ENCODE measurements around the gene SMYD5.
A peak's percentile ranks its signal among the peaks of the same experiment; 100 is the strongest.

The SMYD5 gene

GRCh38 chr2:73223821-73224220 is 9.8 kb downstream of the SMYD5 start:
- H3K4me1 Mint-ChIP-seq (ENCODE audit: low read depth), result no peaks in the 10 kb centered on the region
- no peaks in the 10 kb centered on the region for H3K27me3 Mint-ChIP-seq
- H3K4me3 Mint-ChIP-seq, result no peak overlapping the region
- no peaks in the 10 kb centered on the region for H3K9me3 Mint-ChIP-seq
- peaks cover 14% of the 10 kb centered on the region for H3K36me3 Mint-ChIP-seq (ENCODE audit: low read depth)
- no peak overlapping the region for H3K27ac Mint-ChIP-seq

- H3K9me3 Mint-ChIP-seq, result no peaks in the 10 kb centered on the region
- H3K27me3 Mint-ChIP-seq, result no peaks in the 10 kb centered on the region
- peaks cover 18% of the 10 kb centered on the region for H3K36me3 Mint-ChIP-seq (ENCODE audit: low read depth)
- H3K4me1 Mint-ChIP-seq (ENCODE audit: low read depth), result no peaks in the 10 kb centered on the region
- no peak overlapping the region for H3K27ac Mint-ChIP-seq
- no peak overlapping the region for H3K4me3 Mint-ChIP-seq
These were observed 11.7 kb downstream of the SMYD5 start for GRCh38 chr2:73225513-73226360.

- Mint-ChIP-seq H3K36me3 (ENCODE audit: low read depth) (peaks cover 12% of the 10 kb centered on the region), H3K4me1 (ENCODE audit: low read depth) (no peaks in the 10 kb centered on the region), H3K27ac (no peak overlapping the region), H3K4me3 (no peak overlapping the region), H3K27me3 (no peaks in the 10 kb centered on the region), H3K9me3 (no peaks in the 10 kb centered on the region)
These were observed 13.0 kb downstream of the SMYD5 start for GRCh38 chr2:73227086-73227485.

- Mint-ChIP-seq H3K27ac (no peak overlapping the region), H3K4me3 (no peak overlapping the region), H3K27me3 (no peaks in the 10 kb centered on the region), H3K36me3 (ENCODE audit: low read depth) (peaks cover 5% of the 10 kb centered on the region), H3K4me1 (ENCODE audit: low read depth) (peaks cover 6% of the 10 kb centered on the region), H3K9me3 (no peaks in the 10 kb centered on the region)
These were observed 14.6 kb downstream of the SMYD5 start for GRCh38 chr2:73228631-73229030.

GRCh38 chr2:73232403-73233153 is 18.5 kb downstream of the SMYD5 start:
- Mint-ChIP-seq H3K4me1 (ENCODE audit: low read depth) (peaks cover 29% of the 10 kb centered on the region), H3K4me3 (peak overlapping the region; percentile 93), H3K27me3 (no peaks in the 10 kb centered on the region), H3K36me3 (ENCODE audit: low read depth) (peaks cover 33% of the 10 kb centered on the region), H3K9me3 (no peaks in the 10 kb centered on the region), H3K27ac (peak overlapping the region; percentile 96)

- H3K4me3 Mint-ChIP-seq, result peak within 1 kb of the TSS; percentile 93
- H3K27me3 Mint-ChIP-seq, result no peaks in the 10 kb centered on the region
- peak within 1 kb of the TSS; percentile 96 for H3K27ac Mint-ChIP-seq
- no peaks in the 10 kb centered on the region for H3K9me3 Mint-ChIP-seq
- H3K36me3 Mint-ChIP-seq (ENCODE audit: low read depth), result peaks cover 36% of the 10 kb centered on the region
- H3K4me1 Mint-ChIP-seq (ENCODE audit: low read depth), result peaks cover 33% of the 10 kb centered on the region
These were observed 19.3 kb downstream of the SMYD5 start, which contains the start of gene PRADC1 for GRCh38 chr2:73233154-73233931. PRADC1 (minus strand) TSS chr2:73233239; CDS start chr2:73233160, 79 bp downstream.

GRCh38 chr2:73233932-73234832 is 20.1 kb downstream of the SMYD5 start, which contains the start of gene CCT7:
CCT7 (plus strand) TSS chr2:73234308; CDS start chr2:73234379, 71 bp downstream.
- Mint-ChIP-seq H3K27me3 (no peaks in the 10 kb centered on the region), H3K4me1 (ENCODE audit: low read depth) (peaks cover 42% of the 10 kb centered on the region), H3K36me3 (ENCODE audit: low read depth) (peaks cover 40% of the 10 kb centered on the region), H3K27ac (peak within 1 kb of the TSS; percentile 96), H3K9me3 (no peaks in the 10 kb centered on the region), H3K4me3 (peak within 1 kb of the TSS; percentile 93)

- no peaks in the 10 kb centered on the region for H3K9me3 Mint-ChIP-seq
- H3K27me3 Mint-ChIP-seq, result no peaks in the 10 kb centered on the region
- H3K36me3 Mint-ChIP-seq (ENCODE audit: low read depth), result peaks cover 50% of the 10 kb centered on the region
- peak overlapping the region; percentile 93 for H3K4me3 Mint-ChIP-seq
- peaks cover 47% of the 10 kb centered on the region for H3K4me1 Mint-ChIP-seq (ENCODE audit: low read depth)
- peak overlapping the region; percentile 96 for H3K27ac Mint-ChIP-seq
These were observed 21.4 kb downstream of the SMYD5 start for GRCh38 chr2:73235315-73236028.

GRCh38 chr2:73237168-73237567 is 23.1 kb downstream of the SMYD5 start:
- Mint-ChIP-seq H3K4me3 (peak overlapping the region; percentile 93), H3K4me1 (ENCODE audit: low read depth) (peaks cover 47% of the 10 kb centered on the region), H3K27ac (peak overlapping the region; percentile 71), H3K9me3 (no peaks in the 10 kb centered on the region), H3K36me3 (ENCODE audit: low read depth) (peaks cover 56% of the 10 kb centered on the region), H3K27me3 (no peaks in the 10 kb centered on the region)

- Mint-ChIP-seq H3K4me1 (ENCODE audit: low read depth) (peaks cover 42% of the 10 kb centered on the region), H3K27ac (peak overlapping the region; percentile 76)
These were observed 24.1 kb downstream of the SMYD5 start for GRCh38 chr2:73238149-73238548.

GRCh38 chr2:73238976-73239375 is 24.9 kb downstream of the SMYD5 start:
- Mint-ChIP-seq H3K9me3 (no peaks in the 10 kb centered on the region), H3K27ac (peak overlapping the region; percentile 76), H3K36me3 (ENCODE audit: low read depth) (peaks cover 71% of the 10 kb centered on the region)

More at GRCh38 chr2:73238149-73238548, 24.1 kb downstream of the SMYD5 start:
- no peaks in the 10 kb centered on the region for H3K9me3 Mint-ChIP-seq
- H3K27me3 Mint-ChIP-seq, result no peaks in the 10 kb centered on the region
- H3K36me3 Mint-ChIP-seq (ENCODE audit: low read depth), result peaks cover 64% of the 10 kb centered on the region
- H3K4me3 Mint-ChIP-seq, result peak overlapping the region; percentile 33

GRCh38 chr2:73239776-73240175 is 25.7 kb downstream of the SMYD5 start:
- Mint-ChIP-seq H3K4me1 (ENCODE audit: low read depth) (peaks cover 48% of the 10 kb centered on the region), H3K27ac (peak overlapping the region; percentile 21), H3K27me3 (no peaks in the 10 kb centered on the region), H3K4me3 (peak overlapping the region; percentile 8), H3K36me3 (ENCODE audit: low read depth) (peaks cover 77% of the 10 kb centered on the region), H3K9me3 (no peaks in the 10 kb centered on the region)

More at GRCh38 chr2:73238976-73239375, 24.9 kb downstream of the SMYD5 start:
- Mint-ChIP-seq H3K27me3 (no peaks in the 10 kb centered on the region), H3K4me1 (ENCODE audit: low read depth) (peaks cover 42% of the 10 kb centered on the region), H3K4me3 (peak overlapping the region; percentile 8)

- H3K36me3 Mint-ChIP-seq (ENCODE audit: low read depth), result peaks cover 81% of the 10 kb centered on the region
These were observed 30.0 kb downstream of the SMYD5 start for GRCh38 chr2:73243884-73244570.

More at GRCh38 chr2:73243884-73244570, 30.0 kb downstream of the SMYD5 start:
- Mint-ChIP-seq H3K4me3 (no peak overlapping the region), H3K27ac (peak overlapping the region; percentile 63), H3K4me1 (ENCODE audit: low read depth) (peaks cover 30% of the 10 kb centered on the region), H3K9me3 (no peaks in the 10 kb centered on the region), H3K27me3 (no peaks in the 10 kb centered on the region)

Measured in stimulated activated naive CD8-positive, alpha-beta T cell treated with anti-CD3 and anti-CD28 coated beads, Interleukin-15, Interleukin-2, amounts not matched to agents 100 ng/mL and 50 ng/mL, for 24 hours (primary cell).